PFSK-1 (cell line): ENCODE measurements around the gene CTDSPL2.

Source experiments
- FOXP2 ChIP-seq: optimal IDR thresholded peaks from 2 replicates; pipeline ENCODE3; 2011; ENCODE audit warnings: borderline replicate concordance, control low read depth, inconsistent platforms; ENCODE audit not compliant: insufficient read depth; ENCODE audit errors: extremely low read length, extremely low read depth
- POLR2AphosphoS5 ChIP-seq: IDR thresholded peaks from 2 replicates; pipeline ENCODE4 v1.6.1; 2012; ENCODE audit warnings: low read depth, mild to moderate bottlenecking, control low read depth, low read length, moderate library complexity
- SIN3A ChIP-seq: IDR thresholded peaks from 2 replicates; pipeline ENCODE4 v1.6.1; 2012; ENCODE audit warnings: mild to moderate bottlenecking, low read length, moderate library complexity, borderline replicate concordance; ENCODE audit not compliant: insufficient read depth
- TAF1 ChIP-seq: IDR thresholded peaks from 2 replicates; pipeline ENCODE4 v1.6.1; 2012; ENCODE audit warnings: low read length, control low read depth, borderline replicate concordance; ENCODE audit not compliant: insufficient read depth
- TF ChIP-seq, protein P1 (sequence below), 2 experiments: IDR thresholded peaks; 2 replicates each; pipeline versions ENCODE4 v1.6.1 to v1.8.0; 2011 to 2012; ENCODE audit warnings: low read depth in 2 of 2, low read length in 2 of 2, control low read depth in 1 of 2, inconsistent platforms in 1 of 2, mild to moderate bottlenecking in 1 of 2, moderate library complexity in 1 of 2; ENCODE audit not compliant: insufficient read depth in 1 of 2

DNA sequence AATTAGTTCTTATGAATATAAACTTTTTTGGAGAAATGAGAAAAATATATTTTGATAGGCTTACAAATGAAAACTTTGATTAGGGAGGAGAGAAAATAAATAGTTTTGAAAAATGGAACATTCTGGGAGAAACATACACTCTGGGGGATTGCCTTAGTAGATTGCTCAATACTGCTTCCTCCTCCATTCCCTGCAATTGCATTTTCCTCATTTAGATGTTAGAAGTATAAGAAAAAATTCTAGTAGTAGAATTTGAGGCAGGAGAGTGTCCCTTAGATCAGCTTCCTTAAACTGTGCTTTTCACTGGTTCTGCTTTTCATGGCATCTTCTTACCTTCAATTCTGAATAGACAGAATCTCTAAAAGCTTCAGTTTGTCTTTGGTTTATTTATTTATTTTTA is 46.2 kb upstream of the CTDSPL2 start:
- TF ChIP-seq SIN3A (no peak), POLR2AphosphoS5 (no peak), FOXP2 (no peak), TAF1 (no peak)
- TF ChIP-seq, protein P1, sequence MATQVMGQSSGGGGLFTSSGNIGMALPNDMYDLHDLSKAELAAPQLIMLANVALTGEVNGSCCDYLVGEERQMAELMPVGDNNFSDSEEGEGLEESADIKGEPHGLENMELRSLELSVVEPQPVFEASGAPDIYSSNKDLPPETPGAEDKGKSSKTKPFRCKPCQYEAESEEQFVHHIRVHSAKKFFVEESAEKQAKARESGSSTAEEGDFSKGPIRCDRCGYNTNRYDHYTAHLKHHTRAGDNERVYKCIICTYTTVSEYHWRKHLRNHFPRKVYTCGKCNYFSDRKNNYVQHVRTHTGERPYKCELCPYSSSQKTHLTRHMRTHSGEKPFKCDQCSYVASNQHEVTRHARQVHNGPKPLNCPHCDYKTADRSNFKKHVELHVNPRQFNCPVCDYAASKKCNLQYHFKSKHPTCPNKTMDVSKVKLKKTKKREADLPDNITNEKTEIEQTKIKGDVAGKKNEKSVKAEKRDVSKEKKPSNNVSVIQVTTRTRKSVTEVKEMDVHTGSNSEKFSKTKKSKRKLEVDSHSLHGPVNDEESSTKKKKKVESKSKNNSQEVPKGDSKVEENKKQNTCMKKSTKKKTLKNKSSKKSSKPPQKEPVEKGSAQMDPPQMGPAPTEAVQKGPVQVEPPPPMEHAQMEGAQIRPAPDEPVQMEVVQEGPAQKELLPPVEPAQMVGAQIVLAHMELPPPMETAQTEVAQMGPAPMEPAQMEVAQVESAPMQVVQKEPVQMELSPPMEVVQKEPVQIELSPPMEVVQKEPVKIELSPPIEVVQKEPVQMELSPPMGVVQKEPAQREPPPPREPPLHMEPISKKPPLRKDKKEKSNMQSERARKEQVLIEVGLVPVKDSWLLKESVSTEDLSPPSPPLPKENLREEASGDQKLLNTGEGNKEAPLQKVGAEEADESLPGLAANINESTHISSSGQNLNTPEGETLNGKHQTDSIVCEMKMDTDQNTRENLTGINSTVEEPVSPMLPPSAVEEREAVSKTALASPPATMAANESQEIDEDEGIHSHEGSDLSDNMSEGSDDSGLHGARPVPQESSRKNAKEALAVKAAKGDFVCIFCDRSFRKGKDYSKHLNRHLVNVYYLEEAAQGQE (IDR thresholded peaks at IDR 0.05; ENCODE audit: insufficient read depth in 1 of 2, low read depth in 2 of 2, low read length in 2 of 2), result no peak
